Measurements from ENCODE around the gene GNG13. TPM values are rescaled to one million over a fixed set of nuclear protein-coding genes. Genes with fewer than 3 reads are reported as not detected.

GNG13 gene
- total and polyA plus RNA-seq, 2 experiments from 2014 or later, result 0.29 TPM; not detected in 1

GRCh38 chr16:794853-795466, 5.6 kb downstream of the GNG13 start (continued):
- TF ChIP-seq ETS1 (IDR thresholded peaks at IDR 0.05), result no peak
- no peak for TF ChIP-seq NANOG (IDR thresholded peaks at IDR 0.05; ENCODE audit: borderline replicate concordance)
- no peak for TF ChIP-seq ZNF462 (CRISPR knock-in tag; IDR thresholded peaks at IDR 0.05)
- TF ChIP-seq ZNF114 (CRISPR knock-in tag; IDR thresholded peaks at IDR 0.05), result no peak
- no peak for TF ChIP-seq ZNF331 (CRISPR knock-in tag; IDR thresholded peaks at IDR 0.05; ENCODE audit: low read depth)

GRCh38 chr16:794091-794822, 6.3 kb downstream of the GNG13 start:
- Histone ChIP-seq H3K27me3 (ENCODE audit: insufficient read depth) (no peaks in the 10 kb centered on the region), H3K4me3 (no peak overlapping the region), H3K4me1 (ENCODE audit: insufficient read depth) (no peaks in the 10 kb centered on the region), H3K79me2 (replicated peaks; ENCODE audit: insufficient read depth) (peaks cover 8% of the 10 kb centered on the region; the same call in 1 of the 2 replicates), H2AFZ (no peak overlapping the region), H4K20me1 (replicated peaks; ENCODE audit: insufficient read depth) (peaks cover 12% of the 10 kb centered on the region), H3K4me2 (no peak overlapping the region), H3K27ac (ENCODE audit: low read depth) (no peak overlapping the region), H3K9me2 (ENCODE audit: insufficient read depth) (no peaks in the 10 kb centered on the region), H3K36me3 (ENCODE audit: insufficient read depth) (no peaks in the 10 kb centered on the region; the same call in 1 of the 2 replicates), H3F3A (replicated peaks; ENCODE audit: low read depth) (no peaks in the 10 kb centered on the region)
- no peaks in the 10 kb centered on the region; the same call in 2 of the 3 replicates for H3K9me3 Mint-ChIP-seq
- H3K4me3 Mint-ChIP-seq, result no peak overlapping the region
- DNase-seq (ENCODE audit: low spot score) (no peak), ATAC-seq (no peak)
- H3K36me3 Mint-ChIP-seq (ENCODE audit: low read depth), result peaks cover 38% of the 10 kb centered on the region
- no peak overlapping the region for H3K27ac Mint-ChIP-seq
- peaks cover 17% of the 10 kb centered on the region for H3K27me3 Mint-ChIP-seq (ENCODE audit: insufficient read depth, low read depth, poor library complexity)
- H3K4me1 Mint-ChIP-seq, result no peaks in the 10 kb centered on the region
- TF ChIP-seq EZH2phosphoT487 (IDR thresholded peaks at IDR 0.05; ENCODE audit: unreplicated experiment) (no peak), CREB1 (CRISPR knock-in tag; IDR thresholded peaks at IDR 0.05; ENCODE audit: low read depth) (no peak), STAT1 (IDR thresholded peaks at IDR 0.05; ENCODE audit: unreplicated experiment) (no peak), POLR2AphosphoS5 (IDR thresholded peaks at IDR 0.05; ENCODE audit: low read depth) (no peak), REST (IDR thresholded peaks at IDR 0.05; ENCODE audit: unreplicated experiment) (no peak), ZNF331 (CRISPR knock-in tag; IDR thresholded peaks at IDR 0.05; ENCODE audit: low read depth) (no peak), NANOG (IDR thresholded peaks at IDR 0.05; ENCODE audit: borderline replicate concordance) (no peak), CTCF (conservative IDR thresholded peaks at IDR 0.05; ENCODE audit: low read depth in 2 of 2) (no peak)
